ENCODE measurements around the gene PRR14.

- TF ChIP-seq FOS (IDR thresholded peaks at IDR 0.05; ENCODE audit: borderline replicate concordance, extremely low read depth, insufficient read length) (no peak), FOXM1 (IDR thresholded peaks at IDR 0.05; ENCODE audit: low read depth, low read length) (no peak), CTCF (IDR thresholded peaks at IDR 0.05 in 2 of 3, conservative IDR thresholded peaks at IDR 0.05 in 1 of 3; ENCODE audit: control insufficient read depth in 2 of 3, extremely low read depth in 1 of 3, insufficient read depth in 1 of 3, low read depth in 3 of 3, low read length in 3 of 3) (no peak), EZH2 (IDR thresholded peaks at IDR 0.05; ENCODE audit: borderline replicate concordance, control insufficient read depth, low read depth, low read length) (no peak), POLR2AphosphoS5 (IDR thresholded peaks at IDR 0.05; ENCODE audit: low read length) (peak; percentile 90), SUZ12 (IDR thresholded peaks at IDR 0.05; ENCODE audit: unreplicated experiment) (no peak)
- TF ChIP-seq, protein P1, sequence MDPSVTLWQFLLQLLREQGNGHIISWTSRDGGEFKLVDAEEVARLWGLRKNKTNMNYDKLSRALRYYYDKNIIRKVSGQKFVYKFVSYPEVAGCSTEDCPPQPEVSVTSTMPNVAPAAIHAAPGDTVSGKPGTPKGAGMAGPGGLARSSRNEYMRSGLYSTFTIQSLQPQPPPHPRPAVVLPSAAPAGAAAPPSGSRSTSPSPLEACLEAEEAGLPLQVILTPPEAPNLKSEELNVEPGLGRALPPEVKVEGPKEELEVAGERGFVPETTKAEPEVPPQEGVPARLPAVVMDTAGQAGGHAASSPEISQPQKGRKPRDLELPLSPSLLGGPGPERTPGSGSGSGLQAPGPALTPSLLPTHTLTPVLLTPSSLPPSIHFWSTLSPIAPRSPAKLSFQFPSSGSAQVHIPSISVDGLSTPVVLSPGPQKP (IDR thresholded peaks at IDR 0.05; ENCODE audit: low read depth, low read length) = no peak
These were observed 47.5 kb downstream of the PRR14 start for GRCh38 chr16:30698139-30698815.
